ENCODE measurements around the gene AGBL4.

AGBL4 gene

DNA sequence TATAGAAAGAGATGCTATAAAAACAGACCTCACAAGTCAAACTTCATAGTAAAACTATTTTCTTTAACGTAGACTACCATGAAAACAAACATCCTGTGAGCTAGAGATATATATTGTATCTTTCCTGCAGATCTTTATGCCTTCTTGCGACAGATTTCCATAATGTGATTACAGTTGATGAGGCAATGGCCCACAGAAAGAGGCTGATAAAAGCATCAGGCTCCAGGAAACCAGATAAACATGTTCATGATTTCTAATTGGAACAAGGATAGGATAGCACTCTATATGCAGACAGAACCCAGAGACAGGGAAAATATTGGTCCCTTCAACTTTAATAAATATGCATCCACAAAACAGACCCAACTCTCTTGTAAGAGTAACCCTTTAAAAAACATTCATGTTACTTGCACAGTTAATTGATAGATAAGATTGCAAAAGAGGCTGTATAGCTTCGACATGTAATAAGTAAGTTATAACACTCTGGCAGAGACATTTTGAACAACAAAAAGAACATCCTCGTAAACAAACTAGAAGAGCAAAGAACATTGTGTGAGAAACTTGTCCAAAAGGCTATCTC, 329.4 kb downstream of the AGBL4 start:
- no peak for DNase-seq

DNA sequence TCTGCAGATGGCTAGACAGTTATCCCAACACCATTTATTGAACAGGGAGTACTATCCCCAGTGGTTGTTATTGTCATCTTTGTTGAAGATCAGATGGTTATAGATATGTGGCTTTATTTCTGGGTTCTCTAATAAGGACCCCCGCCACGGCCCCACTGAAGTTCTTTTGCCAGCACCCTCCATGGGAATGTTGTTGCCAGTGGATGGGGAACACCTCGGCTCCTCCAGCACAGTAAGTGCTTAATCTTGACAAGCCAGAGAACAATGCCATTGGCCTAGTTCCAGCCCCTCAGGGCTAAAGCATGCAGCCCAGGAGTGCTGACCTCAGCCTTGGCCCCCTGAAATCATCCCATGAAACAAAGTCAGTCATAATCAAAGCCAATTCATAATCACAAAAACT, 337.6 kb downstream of the AGBL4 start:
- no peak for DNase-seq

DNA sequence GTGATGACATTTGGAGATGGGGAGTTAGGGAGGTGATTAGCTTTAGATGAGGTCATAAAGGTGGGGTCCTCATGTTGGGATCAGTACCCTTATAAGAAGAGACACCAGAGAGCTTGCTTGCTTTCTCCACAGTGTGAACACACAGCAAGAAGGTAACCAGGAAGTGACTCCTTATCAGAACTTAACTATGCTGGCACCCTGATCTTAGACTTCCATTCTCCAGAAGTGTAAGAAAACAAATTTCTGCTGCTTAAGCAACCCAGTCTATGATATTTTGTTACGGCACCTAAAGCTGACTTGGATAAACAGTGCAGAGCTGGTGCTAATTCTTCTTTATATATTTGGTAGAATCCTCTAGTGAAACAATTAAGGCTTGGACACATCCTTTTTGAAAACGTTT, 346.0 kb downstream of the AGBL4 start:
- no peak for DNase-seq

DNA sequence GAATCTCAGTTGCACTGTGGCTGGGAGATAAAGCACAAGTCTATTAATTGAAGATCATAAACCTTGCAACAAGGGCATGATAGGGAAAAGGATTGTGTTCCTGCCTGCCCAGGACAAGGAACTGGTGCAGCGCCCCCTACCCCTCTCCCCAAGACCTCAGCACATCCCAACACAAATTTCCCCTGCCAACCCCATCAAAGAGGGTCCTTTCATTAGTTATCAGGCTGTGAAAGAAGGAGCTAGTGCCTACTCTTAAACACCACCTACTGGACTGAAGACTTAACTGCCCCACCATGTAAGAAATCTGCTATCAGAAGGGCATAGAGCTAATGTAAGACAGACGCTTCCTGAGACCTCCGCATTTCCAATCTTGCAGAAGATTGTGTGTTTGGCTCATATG, 372.6 kb downstream of the AGBL4 start:
- DNase-seq: no peak

DNA sequence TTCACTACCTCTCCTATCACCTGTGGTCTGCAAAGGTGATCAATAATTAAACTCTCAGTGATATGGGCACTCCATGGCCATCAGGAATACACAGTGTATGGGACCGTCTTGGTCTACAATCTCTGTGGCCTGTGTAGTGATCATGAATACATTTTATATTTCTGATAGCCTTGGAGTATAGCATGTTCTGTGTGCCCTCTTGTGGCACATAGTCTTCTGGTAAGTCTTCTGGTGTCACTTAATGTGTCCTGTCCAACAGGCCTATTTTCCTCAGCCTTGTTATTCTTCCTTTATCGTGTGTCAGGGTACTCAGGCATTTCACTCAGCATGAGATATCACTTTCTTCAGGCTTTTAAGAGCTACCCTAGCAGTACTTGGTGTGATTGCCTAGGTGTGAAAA, 393.6 kb downstream of the AGBL4 start:
- DNase-seq: no peak

DNA sequence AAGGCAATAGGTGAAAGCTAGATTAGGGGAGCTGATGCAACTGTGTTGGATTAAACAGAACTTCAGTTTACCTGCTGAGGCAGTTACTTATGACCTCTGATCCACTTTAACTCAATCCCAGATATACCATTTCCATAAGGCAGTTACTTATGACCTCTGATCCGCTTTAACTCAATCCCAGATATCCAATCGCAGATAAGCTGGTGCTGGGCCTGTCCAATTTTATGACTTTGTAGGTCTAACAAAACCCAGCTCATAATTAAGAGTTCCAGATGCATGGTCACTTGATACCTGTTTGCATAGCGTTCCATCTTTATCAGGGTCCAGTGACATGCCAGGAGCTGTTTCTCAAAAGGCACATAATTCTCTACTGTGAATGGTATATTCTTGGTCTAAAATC, 396.0 kb downstream of the AGBL4 start:
- no peak for DNase-seq

DNA sequence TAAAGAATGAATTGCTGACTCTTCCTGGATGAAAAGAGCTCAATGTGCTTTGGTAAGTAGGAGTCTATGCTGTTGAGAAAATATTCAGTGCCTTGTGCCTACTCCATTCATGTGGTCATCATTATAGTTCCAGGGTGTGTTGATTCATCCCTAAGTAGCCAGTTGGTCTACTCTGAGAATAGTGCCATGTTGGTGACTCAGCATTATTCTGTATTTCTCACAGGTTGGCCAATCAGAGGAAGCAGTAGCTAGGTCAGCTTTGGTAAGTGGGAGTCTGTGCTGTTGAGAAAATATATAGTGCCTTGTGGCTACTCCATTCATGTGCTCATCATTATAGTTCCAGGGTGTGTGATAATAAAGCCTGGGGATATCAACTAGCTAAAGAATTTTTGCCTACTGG, 397.3 kb downstream of the AGBL4 start:
- DNase-seq: no peak

DNA sequence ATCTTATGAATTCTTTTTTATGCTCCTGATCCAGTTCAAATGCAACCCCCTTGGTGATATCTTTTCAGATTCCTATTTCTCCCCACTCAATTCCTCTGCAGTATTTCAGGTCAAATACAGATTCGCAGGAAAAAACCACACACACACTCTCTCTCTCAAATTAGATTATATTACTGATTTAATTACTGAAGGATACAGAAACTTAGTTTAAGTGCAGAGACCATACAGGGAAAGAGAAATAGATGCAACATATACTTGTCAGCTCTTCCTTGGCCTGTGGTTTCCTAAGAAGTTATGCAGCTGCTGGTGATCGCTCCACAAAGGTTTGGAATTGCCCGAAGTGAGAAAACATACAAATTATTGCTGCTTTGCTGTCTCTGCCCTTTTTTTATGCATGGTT, 400.9 kb downstream of the AGBL4 start:
- DNase-seq: no peak

DNA sequence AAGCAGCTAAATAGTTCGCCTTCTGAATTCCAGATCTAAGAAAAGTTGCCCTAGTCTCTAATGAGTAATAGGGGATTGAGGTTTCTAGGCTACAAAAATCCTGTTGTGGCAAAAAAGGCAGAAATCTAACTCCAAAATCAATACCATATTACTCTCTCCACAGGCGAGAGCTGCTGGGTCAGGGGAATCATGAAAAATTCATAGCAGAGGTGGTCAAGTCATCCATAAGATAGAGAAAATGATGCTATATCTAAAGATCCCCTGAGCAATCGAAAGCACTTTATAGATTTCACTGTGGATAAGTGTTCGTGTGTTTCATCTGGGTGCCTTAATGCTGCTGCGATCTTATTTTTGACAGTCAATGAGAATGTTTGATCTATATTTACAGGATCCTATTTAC, 417.7 kb downstream of the AGBL4 start:
- DNase-seq: no peak

DNA sequence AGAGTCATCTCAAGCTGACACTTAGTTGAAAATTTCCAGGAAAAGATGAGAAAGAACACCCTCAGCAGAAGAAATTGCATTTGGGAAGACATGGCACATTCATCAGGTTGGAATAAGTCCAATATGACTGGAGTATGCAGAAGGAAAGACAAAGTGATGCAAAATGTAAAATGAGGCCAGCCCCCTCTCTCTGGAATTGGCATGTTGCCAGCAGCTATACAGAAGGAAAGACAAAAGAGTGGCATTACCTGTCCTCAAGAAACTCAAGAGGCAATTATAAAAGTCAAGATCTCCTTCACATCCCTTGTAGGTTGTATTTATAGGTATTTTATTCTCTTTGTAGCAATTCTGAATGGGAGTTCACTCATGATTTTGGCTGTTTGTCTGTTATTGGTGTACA, 426.3 kb downstream of the AGBL4 start:
- no peak for DNase-seq

DNA sequence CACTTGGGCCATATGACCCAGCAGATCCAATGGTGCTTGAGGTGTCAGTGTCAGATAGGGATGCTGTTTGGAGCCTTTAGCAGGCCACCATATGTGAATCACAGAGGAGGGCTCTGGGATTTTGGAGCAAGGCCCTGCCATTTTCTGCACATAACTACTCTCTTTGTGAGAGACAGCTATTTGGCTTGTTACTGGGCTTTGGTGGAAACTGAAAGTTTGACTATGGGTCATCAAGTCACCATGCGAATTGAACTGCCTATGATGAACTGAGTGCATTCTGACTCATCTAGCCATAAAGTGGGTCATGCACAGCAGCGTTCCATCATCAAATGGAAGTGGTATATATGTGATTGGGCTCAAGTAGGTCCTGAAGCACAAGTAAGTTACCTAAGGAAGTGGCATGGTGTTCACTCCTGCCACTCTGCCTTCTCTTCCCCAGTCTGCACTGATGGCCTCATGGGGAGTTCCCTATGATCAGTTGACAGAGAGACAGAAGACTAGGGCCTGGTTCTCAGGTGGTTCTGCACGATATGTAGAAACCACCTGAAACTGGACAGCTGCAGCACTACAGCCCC, 447.3 kb downstream of the AGBL4 start:
- no peak for DNase-seq

DNA sequence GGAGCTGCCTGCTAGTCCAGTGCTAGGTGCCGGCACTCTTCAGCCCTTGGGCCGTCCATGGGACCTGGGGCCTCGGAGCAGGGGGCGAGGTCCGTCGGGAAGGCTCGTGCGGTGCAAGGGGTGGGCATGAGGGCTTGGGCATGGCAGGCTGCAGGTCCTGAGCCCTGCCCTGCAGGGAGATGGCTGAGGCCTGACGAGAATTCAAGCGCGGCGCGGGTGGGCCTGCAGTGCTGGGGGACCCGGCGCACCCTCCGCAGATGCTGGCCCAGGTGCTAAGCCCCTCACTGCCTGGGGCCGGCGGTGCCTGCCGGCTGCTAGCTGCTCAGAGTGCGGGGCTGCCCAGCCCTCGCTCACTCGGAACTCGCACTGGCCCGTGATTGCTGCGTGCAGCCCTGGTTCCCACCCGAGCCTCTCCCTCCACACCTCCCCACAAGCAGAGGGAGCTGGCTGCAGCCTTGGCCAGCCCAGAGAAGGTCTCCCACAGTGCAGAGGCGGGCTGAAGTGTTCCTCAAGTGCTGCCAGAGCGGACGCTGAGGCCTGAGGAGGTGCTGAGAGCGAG, 467.0 kb downstream of the AGBL4 start:
- DNase-seq: no peak

DNA sequence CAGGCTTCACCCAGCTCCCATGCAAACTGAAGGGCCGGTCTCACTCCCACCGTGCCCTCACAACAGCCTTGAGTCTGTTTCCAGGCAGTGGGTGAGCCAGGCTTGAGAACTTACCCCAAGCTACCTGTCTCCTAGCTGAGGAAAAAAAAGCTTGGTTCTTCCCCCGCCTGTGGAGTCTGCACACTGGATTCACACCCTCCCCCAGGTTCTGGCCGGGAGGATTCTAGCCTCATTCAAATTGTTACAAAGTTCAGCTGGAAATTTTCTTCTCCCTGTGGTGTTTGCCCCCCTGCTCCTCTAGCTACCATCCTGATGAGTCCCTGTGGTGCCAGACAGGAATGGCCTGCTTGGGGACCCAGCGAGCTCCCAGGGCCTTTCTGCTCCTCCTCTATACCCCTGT, 471.7 kb downstream of the AGBL4 start:
- no peak for DNase-seq

DNA sequence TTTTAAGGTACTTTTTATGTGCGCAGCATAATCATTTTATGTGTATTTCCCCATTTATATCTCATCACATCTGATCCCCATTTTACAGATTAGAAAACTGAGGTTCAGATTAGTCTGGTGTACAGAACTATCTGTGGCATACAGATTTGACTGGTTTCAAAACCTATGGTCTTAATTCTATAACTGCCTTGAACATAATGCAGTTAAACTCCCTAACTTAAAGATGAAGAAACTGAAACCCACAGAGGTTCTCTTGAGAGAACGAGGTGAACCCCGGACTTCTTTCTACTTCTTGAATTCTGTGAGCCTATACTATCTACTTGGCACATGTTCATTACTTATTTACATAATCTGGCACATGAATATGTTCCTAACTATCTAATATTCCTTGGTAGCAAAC, 479.1 kb downstream of the AGBL4 start:
- no peak for DNase-seq

DNA sequence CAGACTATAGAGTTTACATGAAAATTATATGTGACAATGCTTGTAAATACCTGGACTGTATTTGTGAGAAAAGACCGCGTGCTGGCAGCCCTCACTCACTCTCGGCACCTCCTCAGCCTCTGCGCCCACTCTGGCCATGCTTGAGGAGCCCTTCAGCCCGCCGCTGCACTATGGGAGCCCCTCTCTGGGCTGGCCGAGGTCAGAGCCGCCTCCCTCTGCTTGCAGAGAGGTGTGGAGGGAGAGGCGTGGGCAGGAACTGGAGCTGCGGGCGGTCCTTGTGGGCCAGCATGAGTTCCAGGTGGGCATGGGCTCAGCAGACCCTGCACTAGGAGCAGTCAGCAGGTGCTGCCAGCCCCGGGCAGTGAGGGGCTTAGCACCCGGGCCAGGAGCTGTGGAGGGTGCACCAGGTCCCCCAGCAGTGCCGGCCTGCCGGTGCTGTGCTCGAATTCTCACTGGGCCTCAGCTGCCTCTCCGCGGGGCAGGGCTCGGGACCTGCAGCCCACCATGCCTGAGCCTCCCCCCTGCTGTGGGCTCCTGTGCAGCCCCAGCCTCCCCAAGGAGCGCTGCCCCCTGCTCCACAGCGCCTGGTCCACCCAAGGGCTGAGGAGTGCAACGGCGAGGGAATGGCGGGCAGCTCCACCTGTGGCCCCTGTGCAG, 482.5 kb downstream of the AGBL4 start:
- DNase-seq: no peak

DNA sequence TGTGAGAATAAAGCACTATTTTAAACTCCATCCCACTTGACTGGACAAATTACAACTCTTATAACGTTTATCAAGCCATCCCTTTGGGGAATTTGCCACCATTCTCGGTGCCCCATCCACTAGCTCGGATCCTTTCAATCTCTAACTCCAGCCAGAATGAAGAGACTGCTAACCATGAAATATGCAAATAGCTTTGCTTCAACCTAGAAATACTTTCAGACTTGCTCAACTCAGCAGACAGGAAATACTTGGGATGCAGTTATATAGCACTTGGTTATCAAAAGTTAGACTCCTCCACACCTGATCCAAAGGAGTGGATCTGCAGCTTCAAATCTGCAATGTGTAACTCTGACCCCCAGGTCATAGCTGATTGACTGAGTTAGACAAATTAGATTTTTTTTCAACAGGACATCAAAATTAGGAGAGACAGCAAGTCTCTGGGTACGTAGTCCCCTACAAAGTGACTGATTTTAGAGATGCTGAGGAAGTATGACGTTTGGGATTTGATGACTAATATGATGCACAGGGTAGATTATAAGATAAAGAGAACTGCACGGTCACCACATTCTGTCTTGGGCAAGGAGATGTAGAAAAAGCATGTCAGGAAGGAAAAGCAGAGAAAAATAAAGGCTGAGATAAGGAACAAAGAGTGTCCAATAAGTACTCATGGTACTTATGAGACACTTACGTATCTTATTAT, 496.0 kb downstream of the AGBL4 start:
- DNase-seq: no peak

DNA sequence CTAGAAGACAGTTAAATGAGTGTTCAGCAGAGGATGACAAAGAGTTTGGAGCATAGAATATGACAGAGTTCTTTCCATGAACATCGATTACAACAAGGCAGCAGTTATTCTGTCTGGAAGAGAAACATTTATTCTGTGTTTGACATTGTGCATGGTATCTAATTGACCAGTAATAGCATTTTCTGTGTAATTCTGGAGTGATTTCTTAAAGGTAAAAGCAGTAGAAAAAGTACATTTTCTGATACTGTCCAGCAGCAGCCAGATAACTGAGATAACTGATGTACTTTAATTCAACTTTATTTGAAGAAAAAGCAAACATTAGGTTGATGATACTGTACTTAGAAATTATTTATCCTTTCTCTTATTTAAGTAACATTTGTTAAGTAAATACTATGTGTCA, 497.1 kb downstream of the AGBL4 start:
- no peak for DNase-seq

DNA sequence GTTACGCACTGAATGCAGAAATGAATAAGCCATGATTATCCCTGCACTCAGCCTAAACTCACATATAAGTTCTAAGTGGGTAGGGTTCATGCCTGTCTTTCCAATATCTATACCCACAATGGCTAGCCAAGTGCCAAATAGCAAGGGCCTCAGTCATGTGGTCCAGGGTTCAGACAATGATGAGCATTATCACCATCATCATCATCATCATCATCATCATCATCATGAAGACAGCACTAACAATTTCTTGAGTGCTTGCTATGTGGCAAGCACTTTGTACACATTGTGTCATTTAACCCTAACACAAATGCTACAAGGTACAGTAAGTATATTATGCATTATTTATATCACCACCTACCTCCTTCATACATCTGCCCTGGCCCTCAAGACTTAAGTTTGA, 500.0 kb downstream of the AGBL4 start:
- no peak for DNase-seq

DNA sequence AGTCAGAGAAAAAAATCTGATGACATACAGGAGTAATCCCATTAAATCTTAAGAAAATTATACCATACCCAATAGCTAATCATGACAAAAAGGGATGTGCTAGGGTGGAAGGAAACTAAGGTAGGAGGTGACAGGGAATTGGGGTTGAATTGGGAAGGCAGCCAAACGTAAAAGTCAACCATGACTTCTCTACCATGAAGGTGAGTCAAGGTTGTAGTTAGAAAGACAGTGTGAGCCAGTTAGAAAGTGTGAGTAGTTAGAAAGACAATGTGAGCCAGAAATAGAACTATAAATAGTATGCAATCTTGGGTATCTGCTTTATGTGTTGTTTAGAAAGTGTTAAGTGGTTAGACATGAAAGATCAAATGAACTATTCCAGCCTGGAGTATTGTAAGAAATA, 556.8 kb downstream of the AGBL4 start:
- DNase-seq: no peak

DNA sequence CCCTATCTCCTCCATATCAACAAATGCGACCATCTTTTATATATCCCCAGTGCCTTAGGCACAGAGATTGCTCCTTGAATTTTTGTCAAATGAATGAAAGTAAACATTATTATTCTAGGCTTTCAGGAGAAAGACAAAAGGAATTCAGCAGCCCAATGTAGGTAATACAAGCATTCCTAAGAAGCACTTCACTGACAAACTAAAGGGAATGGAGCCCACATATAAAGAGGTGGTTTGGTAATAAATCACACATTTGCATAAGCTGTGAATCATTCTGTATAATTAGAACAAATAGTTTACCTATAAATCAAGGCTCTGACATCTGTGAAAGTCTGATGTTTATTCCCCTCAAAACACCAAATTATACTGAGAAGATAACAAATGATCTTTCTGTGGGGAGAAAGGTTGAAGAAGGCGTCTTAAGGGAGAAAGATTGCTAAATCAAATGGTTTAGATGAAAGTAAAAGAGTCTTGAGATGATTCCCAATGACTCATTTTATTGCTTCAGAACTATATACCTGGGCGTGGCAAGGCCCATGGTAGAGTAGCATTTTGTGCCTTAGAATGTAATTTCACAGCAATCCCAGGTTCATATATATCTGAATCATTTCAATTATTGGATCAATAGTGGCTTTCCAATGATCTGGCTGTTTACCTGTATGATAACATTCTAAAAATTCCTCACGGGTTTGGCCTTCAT, 558.1 kb downstream of the AGBL4 start:
- no peak for DNase-seq

DNA sequence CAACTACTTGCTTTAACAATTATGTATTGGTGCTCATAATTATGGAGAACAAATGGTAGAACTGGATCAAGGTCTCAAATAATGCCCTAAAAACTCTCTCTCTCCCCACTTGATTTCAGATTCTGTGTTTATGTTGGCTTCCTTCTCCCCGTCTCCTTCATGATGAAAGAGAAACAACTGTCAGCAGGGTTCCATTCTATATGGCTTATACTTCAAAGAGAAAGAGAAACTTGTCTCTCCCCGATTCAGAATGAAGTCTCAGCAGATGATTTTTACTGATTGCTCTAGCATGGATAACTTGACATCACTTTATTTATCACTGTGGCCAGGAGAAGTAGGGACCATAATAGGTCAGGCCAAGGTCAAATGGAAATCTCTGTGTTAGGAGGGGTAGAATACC, 575.6 kb downstream of the AGBL4 start:
- no peak for DNase-seq

DNA sequence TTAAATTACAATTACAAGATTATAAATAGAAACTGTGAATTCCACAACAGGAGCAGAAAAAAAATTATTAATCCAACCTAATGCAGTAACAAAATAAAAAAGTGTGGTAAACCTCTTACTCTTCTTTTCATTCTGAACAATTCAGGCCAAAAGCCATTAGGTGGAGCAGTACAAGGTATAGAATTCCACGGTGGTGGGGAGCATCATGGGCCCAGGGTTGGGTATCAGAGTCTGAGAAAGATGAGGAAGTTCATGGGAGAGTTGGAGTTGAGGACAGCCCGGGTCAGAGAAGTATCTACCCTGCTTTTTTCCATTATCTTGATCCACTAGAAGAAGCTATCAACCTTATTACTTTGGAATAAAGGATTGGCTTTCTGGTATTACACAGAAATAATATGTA, 586.9 kb downstream of the AGBL4 start:
- no peak for DNase-seq

DNA sequence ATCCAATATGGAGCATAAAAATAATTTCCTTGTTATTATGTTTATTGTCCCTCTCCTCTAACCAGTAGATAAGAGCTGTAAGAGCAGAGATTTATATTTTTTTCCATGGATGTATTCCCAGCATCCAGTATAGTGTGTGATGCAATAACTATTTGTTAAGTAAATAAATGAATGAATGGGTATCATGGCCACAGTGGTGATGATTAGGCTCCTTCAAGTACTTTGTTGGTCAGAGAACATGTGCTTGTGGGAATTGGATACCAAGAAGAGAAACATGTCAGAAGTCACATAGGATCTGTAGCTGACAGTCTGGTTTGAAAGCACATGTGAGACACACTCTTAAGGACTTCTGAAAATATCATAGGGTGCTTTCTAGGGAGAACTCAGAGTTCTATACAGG, 588.5 kb downstream of the AGBL4 start:
- DNase-seq: no peak
